Measurements from ENCODE around the gene BCKDHA. TPM values are rescaled to one million over a fixed set of nuclear protein-coding genes. Genes with fewer than 3 reads are reported as not detected.

The BCKDHA gene
- total and polyA plus RNA-seq, 2 donors (not counting 3 experiments of a cell fraction or from before 2014, with no cell fraction given), result 16.5 to 50.4 TPM

DNA sequence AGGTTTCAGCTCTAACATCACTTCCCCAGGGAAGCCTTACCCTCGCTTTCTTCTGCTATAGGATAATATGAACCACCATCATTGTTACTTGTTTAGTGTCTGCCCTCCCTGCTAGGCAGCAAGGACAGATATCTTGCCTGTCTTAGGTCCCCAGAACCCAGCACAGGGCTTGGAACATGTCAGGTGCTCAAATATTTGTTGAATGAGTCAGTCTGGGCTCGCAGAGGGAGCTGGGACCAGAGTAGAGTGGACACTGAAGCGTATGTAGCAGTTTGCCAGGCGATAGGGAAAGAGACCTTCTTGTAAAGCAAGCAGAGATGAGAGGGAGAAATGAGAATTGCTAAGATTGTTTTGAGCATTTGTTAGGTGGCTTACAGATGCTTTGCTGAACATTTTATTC, 11.7 kb downstream of the BCKDHA start:
- H3K4me1 ChIP-seq (ENCODE audit: control insufficient read depth, extremely low read depth, insufficient read depth, low read length), result peaks cover 12% of the 10 kb centered on the region
- no peaks in the 10 kb centered on the region for H3K9me1 ChIP-seq (replicated peaks; ENCODE audit: control insufficient read depth, extremely low read depth, insufficient read depth, low read length)
- no peaks in the 10 kb centered on the region for H3K79me2 ChIP-seq (ENCODE audit: control insufficient read depth, insufficient read depth, low read length)
- ChIA-PET POLR2A (no interaction called here), CTCF (interaction anchor here (1.4 to 4.0 kb wide), 4 partner anchors 8 to 39 kb away, joined by 4 to 20 read pairs (median 10); partner anchors contain the start of gene DMAC2)
- no peaks in the 10 kb centered on the region for H4K20me1 ChIP-seq (replicated peaks; ENCODE audit: control insufficient read depth, extremely low read depth, insufficient read depth, low read length)
- H3K9me3 ChIP-seq (replicated peaks; ENCODE audit: control insufficient read depth, insufficient read depth, low read length), result no peaks in the 10 kb centered on the region
- H3K4me2 ChIP-seq (ENCODE audit: insufficient read depth, low read length), result no peak overlapping the region
- peak; percentile 15 for DNase-seq (ENCODE audit: low read depth, low spot score)
- peak; percentile 47 for FAIRE-seq
- TF ChIP-seq FOS (IDR thresholded peaks at IDR 0.05; ENCODE audit: borderline replicate concordance, insufficient read depth, low read length) (peak; percentile 25), MYC (IDR thresholded peaks at IDR 0.05; ENCODE audit: low read depth, low read length) (no peak), POLR2A (IDR thresholded peaks at IDR 0.05; ENCODE audit: low read depth, low read length) (no peak), EZH2 (IDR thresholded peaks at IDR 0.05; ENCODE audit: borderline replicate concordance, low read depth, low read length, severe bottlenecking) (no peak)
- TF ChIP-seq, protein P1, sequence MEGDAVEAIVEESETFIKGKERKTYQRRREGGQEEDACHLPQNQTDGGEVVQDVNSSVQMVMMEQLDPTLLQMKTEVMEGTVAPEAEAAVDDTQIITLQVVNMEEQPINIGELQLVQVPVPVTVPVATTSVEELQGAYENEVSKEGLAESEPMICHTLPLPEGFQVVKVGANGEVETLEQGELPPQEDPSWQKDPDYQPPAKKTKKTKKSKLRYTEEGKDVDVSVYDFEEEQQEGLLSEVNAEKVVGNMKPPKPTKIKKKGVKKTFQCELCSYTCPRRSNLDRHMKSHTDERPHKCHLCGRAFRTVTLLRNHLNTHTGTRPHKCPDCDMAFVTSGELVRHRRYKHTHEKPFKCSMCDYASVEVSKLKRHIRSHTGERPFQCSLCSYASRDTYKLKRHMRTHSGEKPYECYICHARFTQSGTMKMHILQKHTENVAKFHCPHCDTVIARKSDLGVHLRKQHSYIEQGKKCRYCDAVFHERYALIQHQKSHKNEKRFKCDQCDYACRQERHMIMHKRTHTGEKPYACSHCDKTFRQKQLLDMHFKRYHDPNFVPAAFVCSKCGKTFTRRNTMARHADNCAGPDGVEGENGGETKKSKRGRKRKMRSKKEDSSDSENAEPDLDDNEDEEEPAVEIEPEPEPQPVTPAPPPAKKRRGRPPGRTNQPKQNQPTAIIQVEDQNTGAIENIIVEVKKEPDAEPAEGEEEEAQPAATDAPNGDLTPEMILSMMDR (IDR thresholded peaks at IDR 0.05; ENCODE audit: extremely low read depth in 1 of 2, insufficient read depth in 1 of 2, low read depth in 1 of 2, low read length in 2 of 2), result no peak
- TF ChIP-seq, protein P2, sequence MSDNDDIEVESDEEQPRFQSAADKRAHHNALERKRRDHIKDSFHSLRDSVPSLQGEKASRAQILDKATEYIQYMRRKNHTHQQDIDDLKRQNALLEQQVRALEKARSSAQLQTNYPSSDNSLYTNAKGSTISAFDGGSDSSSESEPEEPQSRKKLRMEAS (IDR thresholded peaks at IDR 0.05; ENCODE audit: insufficient read depth, insufficient read length), result no peak
- BruUV-seq (replicated peaks), result no TSS peak
- dilution Hi-C loops (cut with MboI; ENCODE audit: extremely low pct_ligation_motif_present, low sequenced_read_pairs) (no loop called here), intact Hi-C loops (cut with micrococcal nuclease) (loop anchor here (1.0 kb wide), 1 partner anchor 8 kb away; no protein-coding TSS in a partner anchor)
- peaks cover 0 to 9% of the 10 kb centered on the region in 2 experiments for H3K36me3 ChIP-seq (ENCODE audit: control insufficient read depth in 2 of 2, extremely low read depth in 1 of 2, insufficient read depth in 2 of 2, low read length in 2 of 2)
- no peak overlapping the region for H3K4me3 ChIP-seq (replicated peaks in 1 of 3; ENCODE audit: insufficient read depth in 1 of 3, low read depth in 1 of 3, low read length in 3 of 3)
- H3K9ac ChIP-seq (replicated peaks; ENCODE audit: extremely low read depth, insufficient read depth, low read length), result no peak overlapping the region
- H2AFZ ChIP-seq (ENCODE audit: low read depth, low read length), result no peak overlapping the region
- no peaks in the 10 kb centered on the region for H3K27me3 ChIP-seq (ENCODE audit: control insufficient read depth in 2 of 2, insufficient read depth in 2 of 2, low read length in 2 of 2)
- H3K27ac ChIP-seq (ENCODE audit: insufficient read depth, low read depth, low read length), result no peak overlapping the region

Measured in endothelial cell of umbilical vein (primary cell).